HG03066 (cell line): Measurements from ENCODE around the gene PDSS2.
"Not testable (repeated sequence)": the region's sequence is repeated elsewhere in the genome, so short reads cannot be mapped to it uniquely, and the experiment has no call there.

Source experiments
- ATAC-seq: cut with Tn5 transposase; IDR thresholded peaks from one replicate; pipeline ENCODE4 v1.9.1; 2021; ENCODE audit warnings: low read depth; ENCODE audit not compliant: unreplicated experiment

The PDSS2 gene

DNA sequence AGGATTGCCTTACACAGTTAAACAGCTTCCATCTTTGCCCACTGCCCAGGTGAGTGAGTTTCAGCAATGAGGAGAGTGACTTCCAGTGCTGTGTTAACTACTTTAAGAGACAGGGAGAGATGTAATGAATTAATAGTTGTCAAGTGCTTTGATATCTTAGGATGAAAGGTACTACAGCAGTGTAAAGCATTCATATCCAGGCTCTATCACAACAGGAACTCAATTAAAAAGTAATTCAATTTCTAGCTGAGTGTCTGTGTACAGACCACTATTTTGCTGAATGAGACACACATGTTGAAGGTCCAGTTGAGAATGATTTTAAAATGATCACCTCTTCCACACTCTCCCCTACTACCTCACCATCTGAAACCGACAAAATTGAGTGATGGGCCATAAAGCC, 273.3 kb downstream of the PDSS2 start:
- ATAC-seq = no peak

DNA sequence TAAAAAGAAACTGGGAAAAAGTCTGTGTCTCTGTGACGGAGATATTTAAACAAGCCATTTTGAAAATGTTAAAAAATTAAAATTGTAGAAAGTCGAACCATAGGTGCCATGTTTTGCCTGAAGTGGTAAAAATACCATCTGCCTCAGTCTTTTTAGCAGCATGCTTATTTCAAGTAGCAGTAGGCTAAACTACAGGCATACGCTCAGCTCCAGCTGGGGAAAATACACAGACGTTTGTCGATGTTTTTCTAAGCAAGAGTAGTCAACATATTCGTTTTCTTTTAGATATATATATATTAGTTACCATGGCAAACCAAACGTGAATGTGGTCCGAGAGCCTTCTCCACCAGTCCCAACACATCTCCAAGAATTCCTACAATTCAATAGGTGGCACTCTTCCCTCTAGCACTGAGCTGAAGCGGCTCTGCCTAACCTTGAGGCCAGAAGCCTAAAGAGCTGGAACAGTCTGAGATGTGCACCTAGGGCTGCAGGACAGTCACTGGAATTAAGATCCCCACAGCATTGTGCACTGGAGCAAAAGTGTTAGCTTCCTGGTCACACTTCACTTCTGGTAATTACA, 273.9 kb downstream of the PDSS2 start:
- no peak for ATAC-seq

- no peak for ATAC-seq
Measured at GRCh38 chr6:107184435-107184834, 274.9 kb downstream of the PDSS2 start.

DNA sequence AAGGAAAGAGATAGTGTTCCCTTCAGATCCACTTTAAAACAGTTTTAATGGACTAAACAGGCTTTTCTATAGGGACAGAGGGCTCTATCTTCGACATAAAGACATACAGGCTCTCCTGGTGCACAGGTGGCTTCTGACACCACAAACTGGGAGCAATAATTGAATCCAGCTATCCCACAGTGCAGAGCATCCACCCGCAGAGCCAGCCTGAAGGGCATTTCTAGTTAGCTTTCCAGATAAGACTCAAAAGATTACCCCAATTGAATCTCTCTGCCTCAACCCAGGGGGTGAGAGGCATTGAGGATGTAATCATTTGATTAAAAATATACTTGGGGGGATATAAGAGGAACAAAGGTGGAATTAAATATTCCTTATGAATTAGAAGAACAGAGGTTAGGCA, 279.3 kb downstream of the PDSS2 start:
- ATAC-seq = no peak

GRCh38 chr6:107179004-107179403, 280.4 kb downstream of the PDSS2 start:
- ATAC-seq = no peak

DNA sequence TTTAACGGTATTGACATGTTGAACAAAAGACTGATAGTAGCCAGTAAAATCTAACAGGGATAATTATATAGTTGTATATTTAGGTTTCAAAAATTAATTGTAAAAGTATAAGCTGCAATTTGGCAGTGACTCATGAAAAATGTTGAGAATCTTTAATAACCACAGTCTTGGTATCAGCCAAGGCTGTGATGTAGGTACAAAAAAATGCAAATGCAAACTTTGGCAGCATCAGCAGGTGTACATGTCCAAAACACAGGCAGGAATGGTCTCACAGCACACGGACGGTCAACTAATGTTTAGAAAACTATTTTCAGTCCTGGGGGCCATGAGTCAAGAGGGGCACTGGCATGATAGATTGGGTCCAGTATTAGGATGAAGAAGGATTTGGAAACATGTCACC, 285.6 kb downstream of the PDSS2 start:
- no peak for ATAC-seq

DNA sequence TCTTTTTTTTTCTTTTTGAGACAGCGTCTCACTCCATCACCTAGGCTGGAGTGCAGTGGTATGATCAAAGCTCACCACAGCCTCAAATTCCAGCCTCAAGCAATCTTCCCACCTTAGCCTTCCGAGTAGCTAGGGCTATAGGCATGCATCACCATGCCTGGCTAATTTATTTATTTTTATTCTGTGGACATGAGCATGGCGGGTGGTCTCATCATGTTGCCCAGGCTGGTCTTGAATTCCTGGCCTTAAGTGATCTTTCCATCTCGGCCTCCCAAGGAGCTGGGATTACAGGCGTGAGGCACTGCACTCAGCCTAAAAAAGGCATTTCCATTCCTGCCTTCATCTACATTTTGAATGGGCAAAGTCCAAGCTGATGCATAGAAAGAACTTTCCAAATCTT, 287.9 kb downstream of the PDSS2 start:
- ATAC-seq = no peak

DNA sequence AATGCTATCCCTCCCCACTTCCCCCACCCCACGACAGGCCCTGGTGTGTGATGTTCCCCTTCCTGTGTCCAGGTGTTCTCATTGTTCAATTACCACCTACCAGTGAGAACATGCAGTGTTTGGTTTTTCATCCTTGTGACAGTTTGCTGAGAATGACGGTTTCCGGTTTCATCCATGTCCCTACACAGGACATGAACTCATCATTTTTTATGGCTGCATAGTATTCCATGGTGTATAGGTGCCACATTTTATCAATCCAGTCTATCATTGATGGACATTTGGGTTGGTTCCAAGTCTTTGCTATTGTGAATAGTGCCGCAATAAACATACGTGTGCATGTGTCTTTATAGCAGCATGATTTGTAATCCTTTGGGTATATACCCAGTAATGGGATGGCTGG, 295.1 kb downstream of the PDSS2 start:
- not testable (repeated sequence) for ATAC-seq

DNA sequence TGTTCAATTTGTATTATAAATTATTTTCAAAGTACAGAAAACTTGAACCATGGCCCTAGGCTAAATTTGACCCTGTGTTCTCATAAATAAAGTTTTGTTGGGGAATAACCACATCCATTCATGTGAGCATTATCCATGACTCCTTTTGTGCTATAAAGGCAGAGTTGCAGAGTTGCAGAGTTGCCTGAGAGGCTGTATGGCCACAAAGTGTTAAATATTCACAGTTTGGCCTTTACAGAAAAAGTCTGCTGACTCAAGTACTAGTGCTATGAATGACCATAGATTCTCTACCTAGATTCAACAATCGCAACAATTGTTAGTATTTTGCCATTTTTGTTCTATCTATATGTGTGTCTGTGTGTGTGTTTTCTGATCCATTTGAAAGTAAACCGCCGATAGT, 297.8 kb downstream of the PDSS2 start:
- ATAC-seq = no peak

DNA sequence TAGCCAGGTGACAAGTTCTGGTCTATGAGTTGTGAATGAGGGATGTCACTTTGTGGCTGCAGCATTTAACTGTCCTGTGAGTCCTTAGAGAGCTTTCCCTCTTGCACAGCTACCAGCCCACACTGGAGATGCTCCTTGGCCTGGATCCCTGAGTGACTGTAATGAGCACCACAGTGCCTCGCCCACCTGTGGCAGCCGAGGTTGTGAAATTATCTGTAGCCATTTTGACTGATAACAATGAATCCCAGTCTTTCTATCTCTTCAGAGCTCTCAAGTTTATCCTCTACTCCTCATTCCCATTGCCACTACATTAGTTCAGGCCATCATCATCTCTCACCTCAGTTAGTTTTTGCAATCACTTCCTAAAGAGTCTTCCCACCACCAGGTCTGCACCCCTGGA, 302.7 kb downstream of the PDSS2 start:
- ATAC-seq = no peak

- ATAC-seq = no peak
Measured at GRCh38 chr6:107154801-107155160, 304.6 kb downstream of the PDSS2 start.

GRCh38 chr6:107154131-107154800, 305.1 kb downstream of the PDSS2 start:
- ATAC-seq = no peak

- no peak for ATAC-seq
Measured at GRCh38 chr6:107152638-107153430, 306.5 kb downstream of the PDSS2 start.

- ATAC-seq = no peak
Measured at GRCh38 chr6:107144666-107145065, 314.7 kb downstream of the PDSS2 start.

- no peak for ATAC-seq
Measured at GRCh38 chr6:107144014-107144413, 315.4 kb downstream of the PDSS2 start.

DNA sequence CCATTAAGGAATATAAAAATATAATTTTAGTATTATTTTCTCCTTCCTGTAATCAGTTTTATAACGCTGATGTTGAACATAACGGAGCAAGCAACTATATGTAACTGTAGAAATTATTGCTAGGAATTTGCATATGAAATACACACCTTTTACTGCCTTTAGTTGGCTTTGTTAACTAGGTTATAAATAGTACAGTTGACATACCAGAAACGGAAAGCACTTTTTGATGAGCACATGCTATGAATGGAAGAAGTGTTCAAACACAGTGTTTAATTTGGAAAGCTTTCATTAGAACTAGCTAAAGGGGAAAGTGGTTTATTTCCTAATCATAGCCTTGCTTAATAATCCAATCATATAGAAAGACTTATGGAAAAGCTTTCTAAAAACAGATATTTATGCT, 318.8 kb downstream of the PDSS2 start:
- no peak for ATAC-seq

GRCh38 chr6:107136324-107136723, 323.0 kb downstream of the PDSS2 start:
- not testable (repeated sequence) for ATAC-seq

GRCh38 chr6:107135048-107135680, 324.2 kb downstream of the PDSS2 start:
- not testable (repeated sequence) for ATAC-seq

DNA sequence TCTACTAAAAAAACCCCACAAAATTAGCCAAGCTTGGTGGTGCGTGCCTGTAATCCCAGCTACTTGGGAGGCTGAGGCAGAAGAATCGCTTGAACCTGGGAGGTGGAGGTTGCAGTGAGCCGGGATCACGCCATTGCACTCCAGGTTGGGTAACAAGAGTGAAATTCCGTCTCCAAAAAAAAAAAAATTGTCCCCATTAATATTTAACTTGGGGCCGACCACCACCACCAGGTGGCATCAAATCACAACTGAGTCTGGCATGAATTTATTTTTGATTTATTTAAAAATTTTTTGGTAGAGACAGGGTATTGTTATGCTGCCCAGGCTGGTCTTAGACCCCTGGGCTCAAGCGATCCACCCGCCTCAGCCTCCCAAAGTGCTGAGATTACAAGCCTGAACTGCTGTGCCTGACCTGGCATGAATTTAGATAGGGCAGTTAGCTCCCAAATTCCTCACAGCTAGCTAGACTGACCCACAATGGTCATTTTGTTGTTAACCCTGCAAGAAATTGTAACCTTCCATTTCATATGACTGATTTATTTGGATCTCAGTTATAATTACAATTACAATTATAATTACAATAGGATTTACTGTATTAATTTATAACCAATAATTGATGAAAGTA, 326.9 kb downstream of the PDSS2 start:
- no peak for ATAC-seq

DNA sequence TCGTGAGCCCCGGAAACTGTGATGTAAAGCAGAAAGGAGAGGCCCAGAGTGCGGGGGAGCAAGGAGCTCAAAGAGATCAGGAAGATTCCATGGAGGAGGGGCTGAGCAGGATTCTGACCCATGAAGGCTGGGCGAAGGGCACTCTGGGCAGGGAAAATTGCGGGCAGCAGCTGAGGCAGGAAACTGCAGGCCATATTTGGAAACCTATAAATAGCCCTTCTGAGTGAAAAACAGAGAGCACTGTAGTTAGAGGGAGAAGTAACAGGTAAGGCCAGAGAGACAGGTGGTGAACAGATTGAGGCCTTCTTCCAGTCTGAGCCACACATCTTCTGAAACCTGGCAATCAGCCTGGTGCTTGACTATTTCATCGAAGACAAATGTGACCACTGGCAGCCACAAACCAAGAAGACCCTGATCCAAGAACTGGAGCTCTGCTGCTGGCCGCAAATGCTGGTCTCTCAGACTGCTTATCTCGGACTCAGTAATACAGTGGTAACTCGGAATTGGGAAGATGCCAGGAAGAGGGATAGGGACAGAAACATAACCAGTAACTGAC, 329.9 kb downstream of the PDSS2 start:
- no peak for ATAC-seq

DNA sequence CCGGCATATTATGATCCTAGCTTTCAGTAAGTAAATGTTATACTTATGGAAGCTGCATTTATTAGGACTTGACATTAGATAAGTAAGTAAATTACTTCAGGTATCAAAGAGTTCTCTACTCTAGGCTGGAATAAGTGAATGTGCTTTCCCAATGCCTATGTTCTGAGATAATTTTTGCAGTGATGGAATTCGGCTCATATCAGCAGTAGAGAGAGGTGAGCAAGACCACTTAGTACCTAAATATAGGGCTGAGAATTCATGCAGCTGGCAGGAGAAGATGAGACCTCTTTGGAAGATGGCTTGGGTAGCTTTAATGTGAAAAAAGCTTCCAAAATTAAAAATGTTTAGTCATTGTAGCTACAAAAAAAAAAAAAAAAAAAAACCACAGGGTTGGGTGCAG, 330.8 kb downstream of the PDSS2 start:
- no peak for ATAC-seq
